GM12872 (cell line): ENCODE results near the gene ALK.

Source experiments
- TF ChIP-seq, protein P1 (sequence below): IDR thresholded peaks from 3 replicates; pipeline ENCODE4 v1.5.1; 2011; ENCODE audit warnings: low read depth, mild to moderate bottlenecking, low read length, moderate library complexity; ENCODE audit not compliant: insufficient read depth

The ALK gene

DNA sequence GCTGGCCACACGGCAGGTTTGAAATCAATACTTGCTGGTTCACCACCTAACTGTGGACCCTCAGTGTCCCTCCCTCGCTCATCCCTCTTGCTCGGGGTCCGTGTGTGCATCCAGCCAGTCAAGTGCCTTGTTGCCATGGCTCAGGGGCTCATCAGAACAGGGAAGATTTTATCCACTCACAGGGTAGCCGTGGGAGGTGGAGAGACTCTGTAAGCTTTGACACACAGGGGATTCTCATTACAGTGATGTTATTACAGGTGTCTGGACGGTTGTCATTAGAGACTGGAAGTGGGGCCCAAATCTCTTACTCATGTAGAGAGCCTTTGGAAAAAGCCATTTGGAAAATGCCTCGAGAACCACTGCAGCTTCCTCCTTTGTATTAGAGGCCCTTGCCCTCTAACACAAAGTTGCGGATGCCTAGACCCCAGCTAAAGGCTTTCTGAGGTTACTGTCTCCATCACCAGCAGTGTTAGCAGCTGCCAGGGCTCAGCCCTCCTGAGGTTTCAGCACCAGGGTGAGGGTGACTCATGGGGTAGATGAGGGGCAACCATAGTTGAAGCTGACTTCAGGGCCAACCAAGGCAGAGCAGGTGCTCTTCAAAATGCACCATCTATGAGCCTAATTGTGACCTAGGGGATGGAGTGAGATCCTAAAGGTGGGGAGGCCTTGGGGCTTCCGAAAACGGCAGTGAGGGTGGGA is 610.6 kb downstream of the ALK start:
- TF ChIP-seq, protein P1, sequence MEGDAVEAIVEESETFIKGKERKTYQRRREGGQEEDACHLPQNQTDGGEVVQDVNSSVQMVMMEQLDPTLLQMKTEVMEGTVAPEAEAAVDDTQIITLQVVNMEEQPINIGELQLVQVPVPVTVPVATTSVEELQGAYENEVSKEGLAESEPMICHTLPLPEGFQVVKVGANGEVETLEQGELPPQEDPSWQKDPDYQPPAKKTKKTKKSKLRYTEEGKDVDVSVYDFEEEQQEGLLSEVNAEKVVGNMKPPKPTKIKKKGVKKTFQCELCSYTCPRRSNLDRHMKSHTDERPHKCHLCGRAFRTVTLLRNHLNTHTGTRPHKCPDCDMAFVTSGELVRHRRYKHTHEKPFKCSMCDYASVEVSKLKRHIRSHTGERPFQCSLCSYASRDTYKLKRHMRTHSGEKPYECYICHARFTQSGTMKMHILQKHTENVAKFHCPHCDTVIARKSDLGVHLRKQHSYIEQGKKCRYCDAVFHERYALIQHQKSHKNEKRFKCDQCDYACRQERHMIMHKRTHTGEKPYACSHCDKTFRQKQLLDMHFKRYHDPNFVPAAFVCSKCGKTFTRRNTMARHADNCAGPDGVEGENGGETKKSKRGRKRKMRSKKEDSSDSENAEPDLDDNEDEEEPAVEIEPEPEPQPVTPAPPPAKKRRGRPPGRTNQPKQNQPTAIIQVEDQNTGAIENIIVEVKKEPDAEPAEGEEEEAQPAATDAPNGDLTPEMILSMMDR: no peak

DNA sequence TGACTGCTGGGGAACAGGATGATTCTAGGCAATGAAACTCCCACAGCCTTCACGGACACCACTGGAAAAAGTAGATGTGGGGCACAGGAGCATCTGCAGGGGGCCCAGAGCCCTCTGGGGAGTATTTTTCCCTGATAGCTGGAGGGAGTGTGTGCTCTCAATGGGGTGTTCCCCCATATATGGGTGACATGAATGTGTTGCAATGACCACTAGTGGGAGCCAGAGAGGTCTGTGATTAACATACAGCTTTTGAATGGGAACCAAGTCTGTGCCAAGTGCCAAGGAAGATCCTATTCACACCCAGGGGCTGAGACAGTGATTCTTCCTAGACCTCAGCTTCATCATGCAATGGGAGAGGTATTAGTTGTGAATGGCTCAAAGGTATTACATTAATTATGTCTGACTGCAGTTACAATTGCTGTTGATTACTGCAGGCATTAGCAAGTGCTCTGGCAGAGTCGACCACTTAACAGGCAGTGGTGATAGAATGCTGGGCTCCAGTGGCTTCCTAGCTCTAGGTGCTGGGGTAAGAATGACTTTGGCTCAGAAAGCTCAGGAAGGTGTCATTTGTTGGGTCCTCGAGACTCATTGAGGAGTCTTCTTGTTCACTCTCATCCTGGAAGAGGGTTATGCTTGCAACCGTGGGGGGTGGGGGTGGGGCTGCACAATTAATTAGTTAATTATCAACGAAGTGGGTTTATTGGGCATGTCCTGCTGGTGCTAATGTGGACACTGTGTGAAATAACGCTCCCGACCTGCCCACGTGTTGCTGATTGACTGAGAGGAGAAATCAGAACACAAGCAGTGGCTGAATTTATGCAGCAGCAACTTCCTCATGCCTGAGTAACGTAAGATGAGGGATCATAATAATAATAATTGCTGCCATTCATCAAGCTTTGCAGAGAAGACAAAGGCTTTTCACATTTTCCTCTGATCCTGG is 612.0 kb downstream of the ALK start:
- TF ChIP-seq, protein P1: peak; percentile 92

DNA sequence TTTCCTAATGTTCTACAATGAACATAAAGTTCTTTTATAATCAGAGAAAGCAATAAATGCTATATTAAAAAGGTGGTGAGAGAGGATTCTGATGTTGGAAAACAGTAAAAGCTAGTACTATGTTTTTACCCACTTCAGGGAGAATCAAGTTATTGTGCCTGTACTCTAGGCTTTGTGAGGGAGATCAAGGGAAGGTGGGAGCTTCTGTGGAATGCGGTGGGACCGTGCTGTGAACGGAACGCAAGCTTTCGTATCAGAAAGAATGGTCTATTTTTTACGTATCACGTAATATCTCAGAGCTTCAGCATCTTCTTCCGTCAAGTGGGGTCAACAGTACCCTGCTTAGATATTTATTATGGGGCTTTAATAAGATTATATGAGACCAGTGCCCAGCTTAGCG is 613.0 kb downstream of the ALK start:
- TF ChIP-seq, protein P1: no peak

DNA sequence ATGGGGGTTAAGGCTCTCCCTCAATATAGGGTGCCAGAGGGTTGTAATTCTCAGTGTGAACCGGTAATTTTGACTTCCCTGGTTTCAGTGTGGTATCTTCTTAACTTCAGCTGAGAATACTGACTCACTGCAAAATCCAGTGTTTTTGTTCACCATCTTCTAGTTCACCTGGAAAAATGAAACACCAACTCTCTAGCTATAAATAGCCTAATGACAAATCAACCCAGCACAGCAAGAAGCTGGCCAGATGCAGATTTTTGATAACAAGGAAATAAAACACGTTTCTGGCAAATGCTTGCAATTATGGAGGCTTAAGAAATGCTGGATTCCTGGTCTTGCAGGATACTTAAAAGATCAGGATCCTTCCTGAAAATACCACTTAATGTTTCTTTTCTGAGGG is 613.9 kb downstream of the ALK start:
- TF ChIP-seq, protein P1: no peak

DNA sequence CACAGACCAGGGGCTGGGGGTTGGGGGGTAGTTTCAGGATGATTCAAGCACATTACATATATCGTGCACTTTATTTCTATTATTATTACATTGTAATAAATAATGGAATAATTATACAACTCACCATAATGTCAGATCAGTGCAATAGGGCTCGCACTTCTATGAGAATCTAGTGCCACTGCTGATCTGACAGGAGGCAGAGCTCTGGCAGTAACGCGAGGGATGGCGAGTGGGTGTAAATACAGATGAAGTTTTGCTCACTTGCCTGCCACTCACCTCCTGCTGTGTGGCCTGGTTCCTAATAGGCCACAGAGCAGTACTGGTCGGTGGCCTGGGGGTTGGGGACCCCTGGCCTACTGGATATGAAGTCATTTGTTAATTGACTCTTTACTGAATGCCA is 615.6 kb downstream of the ALK start:
- TF ChIP-seq, protein P1: no peak

DNA sequence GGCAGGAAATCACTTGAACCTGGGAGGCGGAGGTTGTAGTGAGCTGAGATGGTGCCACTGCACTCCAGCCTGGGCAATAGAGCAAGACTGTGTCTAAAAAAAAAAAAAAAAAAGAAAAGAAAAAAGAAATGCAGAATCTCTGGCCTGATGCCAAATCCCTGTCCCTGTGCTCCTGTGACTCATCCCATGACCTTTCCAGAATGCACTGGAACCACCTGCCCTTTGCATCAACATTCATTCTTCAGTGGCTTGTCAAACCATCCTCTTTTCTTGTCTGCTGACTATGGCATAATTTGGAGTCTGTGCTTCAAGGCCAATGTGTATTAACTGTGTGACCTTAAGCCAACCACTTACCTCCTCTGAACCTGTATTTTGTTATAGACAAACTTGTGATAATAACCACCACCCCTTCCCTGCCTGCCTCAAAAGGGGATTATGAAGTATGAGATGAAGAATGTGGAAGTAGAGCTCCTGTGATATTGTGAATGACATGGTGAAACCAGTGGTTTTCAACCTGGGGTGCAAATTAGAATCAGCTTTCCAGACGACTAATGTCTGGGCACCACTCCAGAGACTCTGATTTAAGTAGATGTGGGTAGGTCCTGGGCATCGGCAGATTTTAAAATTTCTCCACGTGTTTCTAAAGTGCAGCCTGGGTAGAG is 616.9 kb downstream of the ALK start:
- TF ChIP-seq, protein P1: no peak

DNA sequence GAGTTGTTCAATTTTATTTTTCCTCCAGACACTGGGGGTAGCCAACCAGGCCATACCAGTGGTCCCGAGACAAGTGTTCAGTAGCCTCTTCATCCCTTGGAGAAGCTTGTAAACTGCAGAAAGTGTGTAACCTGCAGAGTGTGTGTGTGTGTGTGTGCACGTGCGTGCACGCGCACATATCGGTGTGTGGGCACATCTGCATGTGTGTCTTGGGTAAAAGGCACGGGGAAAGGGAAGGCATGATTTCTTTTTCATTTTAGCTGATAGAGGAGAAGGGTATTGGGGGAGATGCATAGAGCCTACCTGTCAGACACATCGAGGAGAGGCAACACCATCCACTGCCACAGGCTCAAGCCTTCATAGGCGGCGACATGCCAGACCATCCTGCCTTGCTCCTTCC is 624.8 kb downstream of the ALK start:
- TF ChIP-seq, protein P1: no peak
